ENCODE data around the gene ALB. TPM values are rescaled to one million over a fixed set of nuclear protein-coding genes. Genes with fewer than 3 reads are reported as not detected.
"Not testable (repeated sequence)": the region's sequence is repeated elsewhere in the genome, so short reads cannot be mapped to it uniquely, and the experiment has no call there.

The ALB gene
- total RNA-seq: 0.70 and 1.1 TPM in 2 replicates
- long read RNA-seq: 0 reads

- no peak within 1 kb of the TSS for H3K27ac Mint-ChIP-seq (ENCODE audit: unreplicated experiment)
- H3K36me3 Mint-ChIP-seq (ENCODE audit: low read depth): no peaks in the 10 kb centered on the region
- H3K9me3 Mint-ChIP-seq: no peaks in the 10 kb centered on the region
- no peak for TF ChIP-seq CTCF (conservative IDR thresholded peaks at IDR 0.05)
- no peak for DNase-seq (ENCODE audit: low read depth, low spot score)
- H3K4me1 Mint-ChIP-seq: no peaks in the 10 kb centered on the region
- no peaks in the 10 kb centered on the region for H3K27me3 Mint-ChIP-seq (ENCODE audit: low read depth)
- no peak within 1 kb of the TSS for H3K4me3 Mint-ChIP-seq
Observed at GRCh38 chr4:73404042-73404441, at the start of gene ALB. ALB (plus strand) TSS chr4:73404287; CDS start chr4:73404328, 41 bp downstream.

GRCh38 chr4:73357174-73357573 lies 46.9 kb upstream of the ALB start:
- H3K9me3 Mint-ChIP-seq: peaks cover 12% of the 10 kb centered on the region
- not testable (repeated sequence) for H3K27me3 Mint-ChIP-seq (ENCODE audit: low read depth); H3K36me3 Mint-ChIP-seq (ENCODE audit: low read depth); H3K4me3 Mint-ChIP-seq; DNase-seq (ENCODE audit: low read depth, low spot score); H3K27ac Mint-ChIP-seq (ENCODE audit: unreplicated experiment); H3K4me1 Mint-ChIP-seq

GRCh38 chr4:73369506-73370199 lies 34.4 kb upstream of the ALB start:
- H3K9me3 Mint-ChIP-seq; H3K4me3 Mint-ChIP-seq; H3K36me3 Mint-ChIP-seq (ENCODE audit: low read depth); DNase-seq (ENCODE audit: low read depth, low spot score); H3K27me3 Mint-ChIP-seq (ENCODE audit: low read depth); H3K27ac Mint-ChIP-seq (ENCODE audit: unreplicated experiment); H3K4me1 Mint-ChIP-seq: not testable (repeated sequence)

- no peak for DNase-seq (ENCODE audit: low read depth, low spot score)
- no peak overlapping the region for H3K4me3 Mint-ChIP-seq
- TF ChIP-seq CTCF (conservative IDR thresholded peaks at IDR 0.05): no peak
- peaks cover 8% of the 10 kb centered on the region for H3K4me1 Mint-ChIP-seq
- H3K36me3 Mint-ChIP-seq (ENCODE audit: low read depth): no peaks in the 10 kb centered on the region
- H3K9me3 Mint-ChIP-seq: no peaks in the 10 kb centered on the region
- no peak overlapping the region for H3K27ac Mint-ChIP-seq (ENCODE audit: unreplicated experiment)
- no peaks in the 10 kb centered on the region for H3K27me3 Mint-ChIP-seq (ENCODE audit: low read depth)
Observed at GRCh38 chr4:73375328-73375741, 28.8 kb upstream of the ALB start.

- no peak overlapping the region for H3K27ac Mint-ChIP-seq (ENCODE audit: unreplicated experiment)
- H3K27me3 Mint-ChIP-seq (ENCODE audit: low read depth): no peaks in the 10 kb centered on the region
- no peak for DNase-seq (ENCODE audit: low read depth, low spot score)
- no peaks in the 10 kb centered on the region for H3K36me3 Mint-ChIP-seq (ENCODE audit: low read depth)
- peaks cover 8% of the 10 kb centered on the region for H3K4me1 Mint-ChIP-seq
- no peaks in the 10 kb centered on the region for H3K9me3 Mint-ChIP-seq
- no peak for TF ChIP-seq CTCF (conservative IDR thresholded peaks at IDR 0.05)
- no peak overlapping the region for H3K4me3 Mint-ChIP-seq
Observed at GRCh38 chr4:73376251-73376650, 27.8 kb upstream of the ALB start.

- DNase-seq (ENCODE audit: low read depth, low spot score): no peak
- H3K36me3 Mint-ChIP-seq (ENCODE audit: low read depth): no peaks in the 10 kb centered on the region
- H3K9me3 Mint-ChIP-seq: no peaks in the 10 kb centered on the region
- H3K27me3 Mint-ChIP-seq (ENCODE audit: low read depth): no peaks in the 10 kb centered on the region
- no peak overlapping the region for H3K4me3 Mint-ChIP-seq
- H3K4me1 Mint-ChIP-seq: peaks cover 8% of the 10 kb centered on the region
- TF ChIP-seq CTCF (conservative IDR thresholded peaks at IDR 0.05): no peak
- no peak overlapping the region for H3K27ac Mint-ChIP-seq (ENCODE audit: unreplicated experiment)
Observed at GRCh38 chr4:73376976-73377375, 27.1 kb upstream of the ALB start.
